NT2/D1 (cell line): Measurements from ENCODE around the gene SLC36A3.

ENCODE experiments used
- YY1 ChIP-seq: IDR thresholded peaks from 2 replicates; pipeline ENCODE4 v1.6.1; 2011; ENCODE audit not compliant: insufficient read length, insufficient read depth
- ZNF274 ChIP-seq: IDR thresholded peaks from 2 replicates; pipeline ENCODE4 v1.6.1; 2011; ENCODE audit warnings: mild to moderate bottlenecking, low read depth, low read length

- TF ChIP-seq ZNF274 (no peak), YY1 (no peak)
These were observed 14.3 kb upstream of the SLC36A3 start for GRCh38 chr5:151317871-151318270.
